Measurements from ENCODE around the gene PEX26.
A peak's percentile ranks its signal among the peaks of the same experiment; 100 is the strongest.
"Not testable (repeated sequence)": the region's sequence is repeated elsewhere in the genome, so short reads cannot be mapped to it uniquely, and the experiment has no call there.

PEX26 gene

GRCh38 chr22:18060646-18061620 is 16.9 kb upstream of the PEX26 start:
- Histone ChIP-seq H3K4me3 (ENCODE audit: control insufficient read depth in 1 of 7, extremely low read depth in 1 of 7, insufficient read depth in 4 of 7, low read depth in 2 of 7, low read length in 6 of 7) (no peak overlapping the region), H3K36me3 (ENCODE audit: control insufficient read depth in 4 of 4, insufficient read depth in 4 of 4, low read length in 3 of 4) (no peaks in the 10 kb centered on the region), H3K4me1 (ENCODE audit: control extremely low read depth in 1 of 4, control insufficient read depth in 4 of 4, insufficient read depth in 4 of 4, low read length in 3 of 4) (peaks cover 0 to 4% (median 0%) of the 10 kb centered on the region in 4 experiments), H3K27ac (ENCODE audit: insufficient read depth in 1 of 2, low read depth in 1 of 2, low read length in 2 of 2, poor library complexity in 1 of 2, severe bottlenecking in 2 of 2) (no peak overlapping the region), H3K27me3 (replicated peaks in 2 of 5; ENCODE audit: control insufficient read depth in 4 of 5, insufficient read depth in 5 of 5, low read length in 4 of 5) (peaks cover 0 to 10% (median 3%) of the 10 kb centered on the region in 5 experiments), H3K9me3 (ENCODE audit: control extremely low read depth in 1 of 5, control insufficient read depth in 4 of 5, insufficient read depth in 2 of 5, low read depth in 1 of 5, low read length in 4 of 5) (no peaks in the 10 kb centered on the region)
- ChIA-PET POLR2A (no interaction called here), CTCF (interaction anchor here (0.9 kb wide), 1 partner anchor 9 kb away, joined by 3 read pairs; no protein-coding TSS in a partner anchor)
- DNase-seq: no peak
- WGBS (ENCODE audit: insufficient coverage): 93% methylated on average over 10 of the region's 13 CpGs

- Histone ChIP-seq H3K27me3 (replicated peaks in 2 of 5; ENCODE audit: control insufficient read depth in 4 of 5, insufficient read depth in 5 of 5, low read length in 4 of 5) (peaks cover 0 to 21% (median 3%) of the 10 kb centered on the region in 5 experiments), H3K4me3 (ENCODE audit: control insufficient read depth in 1 of 7, extremely low read depth in 1 of 7, insufficient read depth in 4 of 7, low read depth in 2 of 7, low read length in 6 of 7) (no peak overlapping the region), H3K4me1 (ENCODE audit: control extremely low read depth in 1 of 4, control insufficient read depth in 4 of 4, insufficient read depth in 4 of 4, low read length in 3 of 4) (peaks cover 0 to 5% (median 0%) of the 10 kb centered on the region in 4 experiments), H3K9me3 (ENCODE audit: control extremely low read depth in 1 of 5, control insufficient read depth in 4 of 5, insufficient read depth in 2 of 5, low read depth in 1 of 5, low read length in 4 of 5) (no peaks in the 10 kb centered on the region), H3K36me3 (ENCODE audit: control insufficient read depth in 4 of 4, insufficient read depth in 4 of 4, low read length in 3 of 4) (no peaks in the 10 kb centered on the region), H3K27ac (ENCODE audit: insufficient read depth in 1 of 2, low read depth in 1 of 2, low read length in 2 of 2, poor library complexity in 1 of 2, severe bottlenecking in 2 of 2) (no peak overlapping the region)
- POLR2A ChIA-PET: interaction anchor here (1.2 kb wide), 1 partner anchor 52 kb away, joined by 3 read pairs; no protein-coding TSS in a partner anchor
- CTCF ChIA-PET: interaction anchor here (1.7 kb wide), 1 partner anchor 232 kb away, joined by 8 read pairs; no protein-coding TSS in a partner anchor
- no CpG with 5 or more reads among the region's 3 CpGs for WGBS (ENCODE audit: insufficient coverage)
- DNase-seq: no peak
Observed at GRCh38 chr22:18062421-18062820, 15.4 kb upstream of the PEX26 start.

- no peaks in the 10 kb centered on the region for H3K36me3 ChIP-seq (ENCODE audit: control insufficient read depth in 4 of 4, insufficient read depth in 4 of 4, low read length in 3 of 4)
- WGBS (ENCODE audit: insufficient coverage): 91% methylated on average over 7 of the region's 7 CpGs
- no peak overlapping the region for H3K4me3 ChIP-seq (ENCODE audit: control insufficient read depth in 1 of 7, extremely low read depth in 1 of 7, insufficient read depth in 4 of 7, low read depth in 2 of 7, low read length in 6 of 7)
- H3K4me1 ChIP-seq (ENCODE audit: control extremely low read depth in 1 of 4, control insufficient read depth in 4 of 4, insufficient read depth in 4 of 4, low read length in 3 of 4): peaks cover 0 to 5% (median 0%) of the 10 kb centered on the region in 4 experiments
- H3K27me3 ChIP-seq (replicated peaks in 2 of 5; ENCODE audit: control insufficient read depth in 4 of 5, insufficient read depth in 5 of 5, low read length in 4 of 5): peaks cover 0 to 21% (median 3%) of the 10 kb centered on the region in 5 experiments
- DNase-seq: no peak
- H3K9me3 ChIP-seq (ENCODE audit: control extremely low read depth in 1 of 5, control insufficient read depth in 4 of 5, insufficient read depth in 2 of 5, low read depth in 1 of 5, low read length in 4 of 5): no peaks in the 10 kb centered on the region
- POLR2A ChIA-PET: interaction anchor here (1.2 kb wide), 1 partner anchor 51 kb away, joined by 3 read pairs; no protein-coding TSS in a partner anchor
- CTCF ChIA-PET: interaction anchor here (1.0 to 1.7 kb wide), 2 partner anchors 12 to 233 kb away, joined by 5 to 8 read pairs; no protein-coding TSS in a partner anchor
- H3K27ac ChIP-seq (ENCODE audit: insufficient read depth in 1 of 2, low read depth in 1 of 2, low read length in 2 of 2, poor library complexity in 1 of 2, severe bottlenecking in 2 of 2): no peak overlapping the region
Observed at GRCh38 chr22:18063306-18063705, 14.5 kb upstream of the PEX26 start.

- H3K9me3 ChIP-seq (ENCODE audit: control extremely low read depth in 1 of 5, control insufficient read depth in 4 of 5, insufficient read depth in 2 of 5, low read depth in 1 of 5, low read length in 4 of 5); H3K27ac ChIP-seq (ENCODE audit: insufficient read depth in 1 of 2, low read depth in 1 of 2, low read length in 2 of 2, poor library complexity in 1 of 2, severe bottlenecking in 2 of 2); DNase-seq; H3K4me1 ChIP-seq (ENCODE audit: control extremely low read depth in 1 of 4, control insufficient read depth in 4 of 4, insufficient read depth in 4 of 4, low read length in 3 of 4); H3K4me3 ChIP-seq (ENCODE audit: control insufficient read depth in 1 of 7, extremely low read depth in 1 of 7, insufficient read depth in 4 of 7, low read depth in 2 of 7, low read length in 6 of 7); H3K36me3 ChIP-seq (ENCODE audit: control insufficient read depth in 4 of 4, insufficient read depth in 4 of 4, low read length in 3 of 4): not testable (repeated sequence)
- 93% methylated on average over 6 of the region's 6 CpGs for WGBS (ENCODE audit: insufficient coverage)
- H3K27me3 ChIP-seq (replicated peaks in 2 of 5; ENCODE audit: control insufficient read depth in 4 of 5, insufficient read depth in 5 of 5, low read length in 4 of 5): peaks cover 0 to 24% (median 3%) of the 10 kb centered on the region in 5 experiments
- CTCF ChIA-PET: interaction anchor here (1.0 to 1.7 kb wide), 2 partner anchors 12 to 233 kb away, joined by 5 to 8 read pairs; no protein-coding TSS in a partner anchor
- POLR2A ChIA-PET: interaction anchor here (1.2 kb wide), 1 partner anchor 50 kb away, joined by 3 read pairs; no protein-coding TSS in a partner anchor
Observed at GRCh38 chr22:18063715-18064114, 14.1 kb upstream of the PEX26 start.

GRCh38 chr22:18064636-18065035 is 13.2 kb upstream of the PEX26 start:
- peaks cover 0 to 5% (median 0%) of the 10 kb centered on the region in 4 experiments for H3K4me1 ChIP-seq (ENCODE audit: control extremely low read depth in 1 of 4, control insufficient read depth in 4 of 4, insufficient read depth in 4 of 4, low read length in 3 of 4)
- WGBS (ENCODE audit: insufficient coverage): 94% methylated on average over 6 of the region's 7 CpGs
- POLR2A ChIA-PET: no interaction called here
- peaks cover 0 to 24% (median 3%) of the 10 kb centered on the region in 5 experiments for H3K27me3 ChIP-seq (replicated peaks in 2 of 5; ENCODE audit: control insufficient read depth in 4 of 5, insufficient read depth in 5 of 5, low read length in 4 of 5)
- H3K4me3 ChIP-seq (ENCODE audit: control insufficient read depth in 1 of 7, extremely low read depth in 1 of 7, insufficient read depth in 4 of 7, low read depth in 2 of 7, low read length in 6 of 7): no peak overlapping the region
- no peaks in the 10 kb centered on the region for H3K36me3 ChIP-seq (ENCODE audit: control insufficient read depth in 4 of 4, insufficient read depth in 4 of 4, low read length in 3 of 4)
- no peak for DNase-seq
- H3K27ac ChIP-seq (ENCODE audit: insufficient read depth in 1 of 2, low read depth in 1 of 2, low read length in 2 of 2, poor library complexity in 1 of 2, severe bottlenecking in 2 of 2): no peak overlapping the region
- CTCF ChIA-PET: interaction anchor here (0.8 to 2.0 kb wide), 3 partner anchors 9 to 235 kb away, joined by 3 to 9 read pairs (median 6); no protein-coding TSS in a partner anchor
- H3K9me3 ChIP-seq (ENCODE audit: control extremely low read depth in 1 of 5, control insufficient read depth in 4 of 5, insufficient read depth in 2 of 5, low read depth in 1 of 5, low read length in 4 of 5): no peaks in the 10 kb centered on the region

GRCh38 chr22:18065256-18065655 is 12.5 kb upstream of the PEX26 start:
- Histone ChIP-seq H3K27ac (ENCODE audit: insufficient read depth in 1 of 2, low read depth in 1 of 2, low read length in 2 of 2, poor library complexity in 1 of 2, severe bottlenecking in 2 of 2) (no peak overlapping the region), H3K4me1 (ENCODE audit: control extremely low read depth in 1 of 4, control insufficient read depth in 4 of 4, insufficient read depth in 4 of 4, low read length in 3 of 4) (peaks cover 0 to 5% (median 0%) of the 10 kb centered on the region in 4 experiments), H3K36me3 (ENCODE audit: control insufficient read depth in 4 of 4, insufficient read depth in 4 of 4, low read length in 3 of 4) (no peaks in the 10 kb centered on the region), H3K9me3 (ENCODE audit: control extremely low read depth in 1 of 5, control insufficient read depth in 4 of 5, insufficient read depth in 2 of 5, low read depth in 1 of 5, low read length in 4 of 5) (no peaks in the 10 kb centered on the region), H3K4me3 (ENCODE audit: control insufficient read depth in 1 of 7, extremely low read depth in 1 of 7, insufficient read depth in 4 of 7, low read depth in 2 of 7, low read length in 6 of 7) (no peak overlapping the region), H3K27me3 (replicated peaks in 2 of 5; ENCODE audit: control insufficient read depth in 4 of 5, insufficient read depth in 5 of 5, low read length in 4 of 5) (peaks cover 0 to 24% (median 5%) of the 10 kb centered on the region in 5 experiments)
- DNase-seq: peak in 2 of 3 donors; percentile 31 to 56
- POLR2A ChIA-PET: no interaction called here
- CTCF ChIA-PET: interaction anchor here (0.8 to 2.0 kb wide), 4 partner anchors 9 to 235 kb away, joined by 3 to 9 read pairs (median 4); partner anchors contain the start of gene PEX26
- WGBS (ENCODE audit: insufficient coverage): 26% methylated on average over 9 of the region's 9 CpGs
